Activated naive CD8-positive, alpha-beta T cell treated with anti-CD3 and anti-CD28 coated beads, Interleukin-2, amount 50 U/mL, for 16 hours (primary cell): ENCODE data around the gene KRIT1.

ENCODE experiments used
- DNase-seq: peaks from one replicate; pipeline ENCODE4 v3.0.0-alpha.2; 2020; ENCODE audit warnings: low read depth, low spot score

The KRIT1 gene

DNA sequence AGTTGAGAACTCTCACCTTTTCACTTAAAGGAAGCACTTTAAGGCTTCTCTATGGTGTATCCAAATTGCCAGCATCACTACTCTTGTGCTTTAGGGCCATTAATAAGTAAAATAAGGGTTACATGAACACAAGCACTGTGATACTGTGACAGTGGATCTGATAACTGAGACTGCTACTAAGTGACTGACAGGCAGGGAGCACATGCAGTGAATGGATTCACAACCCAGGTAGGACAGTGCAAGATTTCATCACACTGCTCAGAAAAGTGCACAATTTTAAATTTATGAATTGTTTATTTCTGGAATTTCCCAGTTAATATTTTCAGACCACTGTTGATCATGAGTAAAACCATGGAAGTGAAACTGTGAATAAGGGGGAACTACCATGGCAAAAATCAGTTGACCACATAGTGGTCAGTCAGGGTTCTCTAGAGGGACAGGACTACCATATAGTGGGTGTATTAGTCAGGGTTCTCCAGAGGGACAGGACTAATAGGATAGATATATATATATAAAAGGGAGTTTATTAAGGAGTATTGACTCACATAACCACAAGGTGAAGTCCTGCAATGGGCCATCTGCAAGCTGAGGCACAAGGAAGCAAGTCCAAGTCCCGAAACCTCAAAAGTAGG is 90.5 kb downstream of the KRIT1 start:
- no peak for DNase-seq

DNA sequence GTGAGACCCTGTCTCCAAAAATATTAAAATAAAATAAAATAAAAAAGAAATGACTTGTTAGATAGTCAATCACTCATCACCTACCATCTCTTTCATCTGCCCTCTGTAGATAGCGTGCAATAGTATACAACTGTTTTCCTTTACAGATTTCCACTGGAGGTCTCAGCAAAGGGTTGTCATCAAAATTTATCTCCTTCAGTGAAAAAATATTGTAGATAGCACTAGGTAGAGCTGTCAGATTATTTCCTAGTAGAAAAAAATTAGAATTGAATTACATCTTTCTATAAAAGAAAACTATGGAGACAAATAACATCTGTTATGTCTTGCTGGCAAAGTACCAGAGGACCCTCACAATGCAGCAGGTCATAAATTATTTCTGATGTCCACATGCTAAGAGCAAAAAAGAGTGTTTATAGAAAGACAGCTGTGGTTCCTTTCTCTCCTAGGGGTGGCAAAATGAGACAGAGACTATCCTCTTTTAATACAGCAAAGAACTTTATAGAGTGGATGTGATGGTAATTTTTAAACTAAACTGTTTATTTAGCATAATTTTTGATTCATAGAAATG is 95.2 kb downstream of the KRIT1 start:
- no peak for DNase-seq

DNA sequence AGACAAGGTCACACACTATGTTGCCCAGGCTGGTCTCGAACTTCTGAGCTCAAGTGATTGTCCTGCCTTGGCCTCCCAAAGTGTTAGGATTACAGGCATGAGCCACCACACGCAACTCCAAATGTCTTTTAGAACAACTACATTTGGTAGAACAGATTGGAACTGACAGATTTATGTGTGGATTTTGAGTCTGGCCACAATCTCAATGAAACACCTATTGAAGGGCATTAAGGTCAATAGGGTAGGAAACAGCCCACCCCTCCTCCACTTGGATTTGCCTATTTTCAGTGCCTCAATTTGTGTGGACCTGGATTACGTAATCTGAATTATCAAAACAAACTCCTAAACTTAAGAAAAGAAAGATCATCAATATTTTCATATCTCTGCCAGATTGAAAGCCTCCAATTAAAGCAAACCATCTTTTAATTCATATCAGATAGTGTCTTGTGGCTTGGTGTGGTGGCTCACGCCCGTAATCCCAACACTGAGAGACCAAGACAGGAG is 95.9 kb downstream of the KRIT1 start:
- no peak for DNase-seq
